Sigmoid colon (tissue), 4 donors: ENCODE data around the gene ZFYVE9.

Experiments used
- CTCF ChIP-seq, 4 experiments: fragments of 450-650 bp in 3 of 4; fragments of 200-600 bp in 1 of 4; IDR thresholded peaks; one replicate each; pipeline ENCODE4 v1.5.1; 2016 to 2019; ENCODE audit warnings: antibody characterized with exemption in 4 of 4, mild to moderate bottlenecking in 3 of 4, moderate library complexity in 2 of 4
- EP300 ChIP-seq, 4 donors: sonication (generic); formaldehyde crosslinking; IDR thresholded peaks; one replicate each; pipeline ENCODE4 v1.6.1; 2017; ENCODE audit warnings: antibody characterized with exemption in 4 of 4
- POLR2A ChIP-seq, 2 donors: fragments of 450-650 bp; IDR thresholded peaks; one replicate each; pipeline ENCODE4 v1.6.1; 2016; ENCODE audit warnings: antibody characterized with exemption in 2 of 2, mild to moderate bottlenecking in 2 of 2, moderate library complexity in 2 of 2
- POLR2AphosphoS5 ChIP-seq, 4 donors: sonication (generic); formaldehyde crosslinking; IDR thresholded peaks; one replicate each; pipeline ENCODE4 v1.6.1; 2017; ENCODE audit warnings: antibody characterized with exemption in 4 of 4

- TF ChIP-seq CTCF (IDR thresholded peaks at IDR 0.05) (no peak), POLR2A (IDR thresholded peaks at IDR 0.05) (no peak), POLR2AphosphoS5 (IDR thresholded peaks at IDR 0.05) (no peak), EP300 (IDR thresholded peaks at IDR 0.05) (no peak)
These were observed 92.1 kb downstream of the ZFYVE9 start for GRCh38 chr1:52234014-52234413.
